ENCODE results near the gene HHIPL2.

HHIPL2 gene

GRCh38 chr1:222547944-222548671 is at the start of gene HHIPL2:
HHIPL2 (minus strand) TSS chr1:222548104; CDS start chr1:222548044, 60 bp downstream.
- no peak for DNase-seq

- no peak for DNase-seq
Measured at GRCh38 chr1:222596696-222597095, 48.8 kb upstream of the HHIPL2 start.

- no peak for DNase-seq
Measured at GRCh38 chr1:222594789-222595188, 46.9 kb upstream of the HHIPL2 start.

GRCh38 chr1:222592171-222592570 is 44.3 kb upstream of the HHIPL2 start:
- no peak for DNase-seq

- DNase-seq: no peak
Measured at GRCh38 chr1:222589462-222590302, 41.8 kb upstream of the HHIPL2 start, which contains the start of gene TAF1A. TAF1A (minus strand) TSS chr1:222589933.

- no peak for DNase-seq
Measured at GRCh38 chr1:222588135-222588534, 40.2 kb upstream of the HHIPL2 start.

- DNase-seq: no peak
Measured at GRCh38 chr1:222586842-222587241, 38.9 kb upstream of the HHIPL2 start.

GRCh38 chr1:222583079-222583478 is 35.2 kb upstream of the HHIPL2 start:
- no peak for DNase-seq

- no peak for DNase-seq
Measured at GRCh38 chr1:222582099-222582774, 34.3 kb upstream of the HHIPL2 start.

GRCh38 chr1:222579316-222579715 is 31.4 kb upstream of the HHIPL2 start:
- no peak for DNase-seq

GRCh38 chr1:222570837-222571236 is 22.9 kb upstream of the HHIPL2 start:
- no peak for DNase-seq

GRCh38 chr1:222561656-222562055 is 13.8 kb upstream of the HHIPL2 start:
- DNase-seq: no peak

GRCh38 chr1:222557574-222557973 is 9.7 kb upstream of the HHIPL2 start:
- no peak for DNase-seq

GRCh38 chr1:222557148-222557547 is 9.2 kb upstream of the HHIPL2 start:
- DNase-seq: no peak

GRCh38 chr1:222555992-222556615 is 8.2 kb upstream of the HHIPL2 start:
- DNase-seq: no peak

GRCh38 chr1:222554177-222554576 is 6.3 kb upstream of the HHIPL2 start:
- DNase-seq: no peak

GRCh38 chr1:222552882-222553281 is 5.0 kb upstream of the HHIPL2 start:
- DNase-seq: no peak

- DNase-seq: no peak
Measured at GRCh38 chr1:222547260-222547614, 667 bp downstream of the HHIPL2 start.

- no peak for DNase-seq
Measured at GRCh38 chr1:222546548-222547259, 1.2 kb downstream of the HHIPL2 start.

- no peak for DNase-seq
Measured at GRCh38 chr1:222546091-222546490, 1.8 kb downstream of the HHIPL2 start.

GRCh38 chr1:222543817-222544216 is 4.1 kb downstream of the HHIPL2 start:
- DNase-seq: no peak

GRCh38 chr1:222540598-222540995 is 7.3 kb downstream of the HHIPL2 start:
- no peak for DNase-seq
